Skeletal muscle satellite cell (primary cell): Measurements from ENCODE around the gene FGFBP1.

Experiments
- H3K27me3 ChIP-seq: 2 replicates; pipeline ENCODE4 v1.7.0; 2013; ENCODE audit warnings: low read length; ENCODE audit not compliant: control insufficient read depth, insufficient read depth
- H3K36me3 ChIP-seq: 2 replicates; pipeline ENCODE4 v1.7.0; 2013; ENCODE audit warnings: mild to moderate bottlenecking, control low read depth, low read length; ENCODE audit not compliant: insufficient read depth
- H3K4me1 ChIP-seq: 2 replicates; pipeline ENCODE4 v1.7.0; 2013; ENCODE audit warnings: low read length; ENCODE audit not compliant: control insufficient read depth, insufficient read depth
- H3K4me2 ChIP-seq: 2 replicates; pipeline ENCODE4 v1.7.0; 2013; ENCODE audit warnings: mild to moderate bottlenecking, low read length
- H3K4me3 ChIP-seq: 2 replicates; pipeline ENCODE4 v1.7.0; 2013; ENCODE audit warnings: low read length
- H3K9ac ChIP-seq: 2 replicates; pipeline ENCODE4 v1.7.0; 2013; ENCODE audit warnings: mild to moderate bottlenecking, low read depth, low read length, moderate library complexity
- H3K9me3 ChIP-seq: replicated peaks from 2 replicates; pipeline ENCODE4 v1.7.0; 2013; ENCODE audit warnings: mild to moderate bottlenecking, control low read depth, low read length

The FGFBP1 gene

GRCh38 chr4:15963001-15963451 lies 24.5 kb upstream of the FGFBP1 start, which contains the start of gene FGFBP2:
FGFBP2 (minus strand) TSS chr4:15963175; CDS start chr4:15963129, 46 bp downstream.
- Histone ChIP-seq H3K36me3 (no peaks in the 10 kb centered on the region), H3K9ac (no peak within 1 kb of the TSS), H3K4me3 (no peak within 1 kb of the TSS), H3K4me1 (no peaks in the 10 kb centered on the region), H3K4me2 (no peak within 1 kb of the TSS), H3K9me3 (no peaks in the 10 kb centered on the region), H3K27me3 (peaks cover 20% of the 10 kb centered on the region)

- Histone ChIP-seq H3K4me3 (no peak overlapping the region), H3K4me2 (no peak overlapping the region), H3K9me3 (no peaks in the 10 kb centered on the region), H3K36me3 (no peaks in the 10 kb centered on the region), H3K4me1 (no peaks in the 10 kb centered on the region), H3K9ac (no peak overlapping the region), H3K27me3 (peaks cover 20% of the 10 kb centered on the region)
These were observed 23.4 kb upstream of the FGFBP1 start for GRCh38 chr4:15961781-15962510.

- Histone ChIP-seq H3K4me2 (no peak overlapping the region), H3K27me3 (peaks cover 20% of the 10 kb centered on the region), H3K4me1 (no peaks in the 10 kb centered on the region), H3K9ac (no peak overlapping the region), H3K36me3 (no peaks in the 10 kb centered on the region), H3K4me3 (no peak overlapping the region), H3K9me3 (no peaks in the 10 kb centered on the region)
These were observed 20.0 kb upstream of the FGFBP1 start for GRCh38 chr4:15958562-15958961.

DNA sequence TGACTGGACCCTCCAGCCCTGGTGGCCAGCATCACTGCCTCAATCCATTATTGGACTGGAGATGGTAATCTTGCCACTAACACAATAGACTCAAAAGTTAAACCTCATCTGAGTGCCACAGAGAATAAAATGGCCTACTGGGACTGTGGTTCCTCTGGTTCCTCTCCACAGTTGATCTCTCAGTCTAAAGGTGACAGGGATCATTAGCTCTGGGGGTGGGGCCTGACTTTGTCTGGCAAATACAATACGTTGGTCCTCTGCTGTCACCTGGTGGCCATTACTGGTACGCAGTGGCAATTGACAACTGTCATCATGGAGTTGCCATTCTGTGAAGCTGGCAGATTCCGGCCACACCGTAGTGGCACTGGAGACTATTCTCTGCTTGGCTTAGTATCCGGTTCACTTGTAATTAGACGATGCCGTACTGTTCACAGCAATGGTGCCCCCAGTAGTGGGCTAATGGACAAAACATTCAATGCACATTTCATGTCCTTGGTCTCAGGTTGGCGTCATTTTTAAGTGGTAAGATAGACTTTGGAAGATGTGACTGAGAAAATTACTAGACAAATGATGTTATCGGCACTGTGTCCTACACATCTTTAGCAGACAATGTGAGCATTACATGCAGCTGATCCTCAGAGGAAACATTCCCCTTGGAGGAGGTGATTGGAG lies 17.8 kb upstream of the FGFBP1 start:
- H3K4me3 ChIP-seq, result no peak overlapping the region
- no peaks in the 10 kb centered on the region for H3K36me3 ChIP-seq
- no peaks in the 10 kb centered on the region for H3K4me1 ChIP-seq
- no peak overlapping the region for H3K4me2 ChIP-seq
- H3K9ac ChIP-seq, result no peak overlapping the region
- H3K27me3 ChIP-seq, result peaks cover 16% of the 10 kb centered on the region
- H3K9me3 ChIP-seq, result no peaks in the 10 kb centered on the region

- Histone ChIP-seq H3K36me3 (no peaks in the 10 kb centered on the region), H3K4me2 (no peak overlapping the region), H3K9me3 (no peaks in the 10 kb centered on the region), H3K27me3 (peaks cover 10% of the 10 kb centered on the region), H3K9ac (no peak overlapping the region), H3K4me3 (no peak overlapping the region), H3K4me1 (no peaks in the 10 kb centered on the region)
These were observed 17.1 kb upstream of the FGFBP1 start for GRCh38 chr4:15955670-15956069.

- H3K4me2 ChIP-seq, result no peak overlapping the region
- H3K9ac ChIP-seq, result no peak overlapping the region
- no peaks in the 10 kb centered on the region for H3K9me3 ChIP-seq
- H3K36me3 ChIP-seq, result no peaks in the 10 kb centered on the region
- H3K4me3 ChIP-seq, result no peak overlapping the region
- H3K27me3 ChIP-seq, result peaks cover 4% of the 10 kb centered on the region
- no peaks in the 10 kb centered on the region for H3K4me1 ChIP-seq
These were observed 15.1 kb upstream of the FGFBP1 start for GRCh38 chr4:15953625-15954024.

GRCh38 chr4:15951781-15952180 lies 13.2 kb upstream of the FGFBP1 start:
- Histone ChIP-seq H3K4me2 (no peak overlapping the region), H3K27me3 (no peaks in the 10 kb centered on the region), H3K9me3 (no peaks in the 10 kb centered on the region)

GRCh38 chr4:15948826-15949225 lies 10.3 kb upstream of the FGFBP1 start:
- Histone ChIP-seq H3K27me3 (no peaks in the 10 kb centered on the region), H3K4me2 (no peak overlapping the region), H3K4me1 (no peaks in the 10 kb centered on the region), H3K4me3 (no peak overlapping the region), H3K36me3 (no peaks in the 10 kb centered on the region), H3K9me3 (no peaks in the 10 kb centered on the region), H3K9ac (no peak overlapping the region)

More at GRCh38 chr4:15951781-15952180, 13.2 kb upstream of the FGFBP1 start:
- Histone ChIP-seq H3K36me3 (no peaks in the 10 kb centered on the region), H3K4me1 (no peaks in the 10 kb centered on the region), H3K9ac (no peak overlapping the region), H3K4me3 (no peak overlapping the region)

GRCh38 chr4:15947684-15948083 lies 9.1 kb upstream of the FGFBP1 start:
- H3K4me1 ChIP-seq, result no peaks in the 10 kb centered on the region
- H3K9me3 ChIP-seq, result no peaks in the 10 kb centered on the region
- no peaks in the 10 kb centered on the region for H3K27me3 ChIP-seq
- no peaks in the 10 kb centered on the region for H3K36me3 ChIP-seq
- no peak overlapping the region for H3K9ac ChIP-seq
- no peak overlapping the region for H3K4me3 ChIP-seq
- H3K4me2 ChIP-seq, result no peak overlapping the region

GRCh38 chr4:15945516-15945915 lies 7.0 kb upstream of the FGFBP1 start:
- Histone ChIP-seq H3K36me3 (no peaks in the 10 kb centered on the region), H3K4me1 (no peaks in the 10 kb centered on the region), H3K9me3 (no peaks in the 10 kb centered on the region), H3K9ac (no peak overlapping the region), H3K27me3 (no peaks in the 10 kb centered on the region), H3K4me3 (no peak overlapping the region), H3K4me2 (no peak overlapping the region)

GRCh38 chr4:15944895-15945294 lies 6.4 kb upstream of the FGFBP1 start:
- Histone ChIP-seq H3K4me1 (no peaks in the 10 kb centered on the region), H3K4me3 (no peak overlapping the region), H3K27me3 (no peaks in the 10 kb centered on the region), H3K4me2 (no peak overlapping the region), H3K36me3 (no peaks in the 10 kb centered on the region), H3K9ac (no peak overlapping the region), H3K9me3 (no peaks in the 10 kb centered on the region)

GRCh38 chr4:15942283-15942682 lies 3.7 kb upstream of the FGFBP1 start:
- Histone ChIP-seq H3K4me1 (no peaks in the 10 kb centered on the region), H3K27me3 (no peaks in the 10 kb centered on the region), H3K9ac (no peak overlapping the region), H3K36me3 (no peaks in the 10 kb centered on the region), H3K4me2 (no peak overlapping the region), H3K9me3 (no peaks in the 10 kb centered on the region), H3K4me3 (no peak overlapping the region)
